GM13977 (cell line): ENCODE results near the gene LASP1NB.

ENCODE experiments used
- DNase-seq: peaks from one replicate; pipeline ENCODE4 v3.0.0; 2012; ENCODE audit warnings: low spot score
- CTCF ChIP-seq: IDR thresholded peaks from 2 replicates; pipeline ENCODE4 v1.5.1; 2012; ENCODE audit warnings: mild to moderate bottlenecking, control low read depth; ENCODE audit not compliant: insufficient read depth; ENCODE audit errors: extremely low read depth, missing control alignments
- in situ Hi-C: fragments of 300-500 bp; cut with MboI; formaldehyde crosslinking; loops from one replicate; pipeline ENCODE4 v1.12.0; 2022; ENCODE audit warnings: low sequenced_read_pairs, low pct_unique_long_range_greater_than_20kb, mixed read lengths, inconsistent platforms; ENCODE audit not compliant: unreplicated experiment

LASP1NB gene

DNA sequence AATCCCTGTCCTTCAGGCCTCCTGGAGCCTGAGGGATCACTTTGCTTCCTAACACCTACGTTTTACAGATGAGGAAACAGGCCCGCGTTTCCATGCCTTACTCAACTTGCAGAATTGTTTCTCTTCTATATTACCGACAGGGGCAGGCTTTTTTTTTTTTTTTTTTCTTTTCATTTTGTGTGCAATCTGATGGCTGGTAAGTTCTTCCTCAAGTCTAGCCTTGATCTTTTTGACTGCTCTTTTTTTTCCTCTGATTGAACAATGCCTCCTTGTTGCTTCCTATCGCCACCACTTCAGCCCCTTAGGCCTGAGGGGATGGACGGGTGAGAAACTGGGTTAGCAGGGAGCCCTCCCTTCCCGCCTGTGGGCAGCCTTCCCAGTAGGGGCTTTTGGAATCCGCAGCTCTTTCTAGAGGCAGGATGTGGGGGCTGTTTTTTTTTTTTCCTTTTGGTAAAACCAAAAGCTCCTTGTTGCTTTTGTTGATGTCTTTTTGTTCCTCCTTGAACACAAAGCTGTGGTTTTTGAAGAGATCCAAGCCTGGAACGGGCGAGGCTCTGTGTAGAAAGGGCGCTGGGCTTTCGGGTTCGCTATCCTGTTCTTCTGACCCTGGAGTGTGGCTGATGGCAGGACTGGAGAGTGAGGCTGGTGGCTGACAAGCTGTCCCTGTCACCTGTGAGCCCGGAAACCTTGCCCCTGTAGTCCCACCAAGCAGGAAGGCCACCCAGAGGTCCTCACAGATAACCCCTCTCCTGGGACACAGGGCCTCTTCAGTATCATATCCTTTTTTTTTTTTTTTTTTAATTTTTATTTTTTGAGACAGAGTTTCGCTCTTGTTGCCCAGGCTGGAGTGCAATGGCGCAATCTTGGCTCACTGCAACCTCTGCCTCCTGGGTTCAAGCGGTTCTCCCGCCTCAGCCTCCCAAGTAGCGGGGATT, 41.6 kb upstream of the LASP1NB start:
- in situ Hi-C loops = no loop called here
- DNase-seq = no peak
- no peak for TF ChIP-seq CTCF

DNA sequence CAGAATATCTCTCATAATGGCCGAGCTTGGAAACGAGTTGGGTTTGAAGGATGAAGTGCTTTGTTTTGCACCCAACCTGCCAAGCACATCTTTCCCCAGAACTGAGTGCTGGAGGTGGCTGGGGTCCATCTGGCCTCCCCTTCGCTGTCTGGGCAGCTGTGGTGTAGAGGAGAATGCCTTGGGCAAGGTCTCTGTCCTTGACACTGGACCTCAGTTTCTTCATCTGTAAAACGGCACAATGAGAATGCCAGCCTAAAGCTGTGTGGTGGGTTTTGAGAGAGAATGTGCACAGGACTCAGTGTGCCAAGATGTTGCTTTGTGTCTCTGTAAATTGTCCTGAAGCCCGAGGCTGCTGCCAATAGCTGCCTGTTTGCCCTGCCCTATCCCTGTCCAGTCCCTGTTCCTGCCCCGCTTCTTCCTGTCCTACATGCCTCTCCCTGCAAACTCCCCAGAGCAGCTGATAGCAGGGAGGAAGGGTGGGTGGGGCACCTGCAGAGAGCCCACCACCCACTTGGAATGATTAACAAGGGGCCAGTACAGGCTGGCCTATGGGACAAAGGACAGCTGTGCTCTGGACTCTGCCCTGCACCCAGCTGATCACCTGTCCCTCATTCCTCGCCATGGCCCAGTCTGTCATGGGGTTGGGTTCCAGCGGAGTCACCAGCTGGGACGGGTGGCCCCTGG, 40.2 kb upstream of the LASP1NB start:
- in situ Hi-C loops = no loop called here
- no peak for DNase-seq

DNA sequence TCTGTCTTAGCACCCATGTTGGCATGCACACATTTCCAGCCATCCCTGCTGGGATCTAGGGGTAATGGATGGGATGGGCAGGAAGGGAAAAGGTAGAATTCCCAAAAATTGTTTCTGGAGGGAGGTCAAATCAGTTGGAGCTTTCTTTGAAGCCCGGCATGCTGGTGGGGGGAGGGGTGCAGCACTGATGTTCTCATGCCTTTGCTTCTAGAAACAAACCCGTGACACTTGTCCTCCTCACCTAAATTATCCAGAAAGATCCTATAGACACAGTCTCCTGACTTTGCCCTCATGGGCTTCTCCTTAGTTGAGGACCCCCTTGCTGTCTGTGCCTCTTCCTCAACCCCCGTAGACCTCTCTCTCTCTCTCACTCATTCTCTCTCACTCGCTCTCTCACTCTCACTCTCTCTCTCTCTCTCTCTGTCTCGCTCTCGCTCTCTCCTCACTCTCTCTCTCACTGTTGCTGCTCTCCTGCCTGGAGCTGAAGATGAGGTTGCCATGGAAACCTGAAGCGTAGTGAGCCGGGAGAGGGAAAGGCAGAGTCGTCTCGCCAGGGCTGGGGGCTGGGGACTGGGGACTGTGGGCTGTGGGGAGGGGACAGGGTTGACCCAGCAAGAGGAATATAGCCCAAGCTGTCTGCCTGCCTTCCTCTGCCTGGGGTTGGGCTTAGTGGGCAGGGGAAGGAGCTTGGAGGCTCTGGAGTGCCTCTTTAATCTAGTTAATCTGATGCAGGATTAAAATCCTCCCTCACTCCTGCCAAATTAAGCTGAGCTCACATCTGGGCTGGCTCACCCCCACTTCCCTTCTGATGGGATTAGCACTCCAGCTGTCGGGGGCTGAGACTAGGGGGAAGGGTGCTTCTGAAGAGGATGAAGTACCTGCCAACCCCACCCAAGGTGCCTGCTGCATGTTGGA, 39.4 kb upstream of the LASP1NB start:
- in situ Hi-C loops = no loop called here
- no peak for TF ChIP-seq CTCF
- DNase-seq = no peak

More for the DNA sequence above, 40.2 kb upstream of the LASP1NB start:
- TF ChIP-seq CTCF = no peak

DNA sequence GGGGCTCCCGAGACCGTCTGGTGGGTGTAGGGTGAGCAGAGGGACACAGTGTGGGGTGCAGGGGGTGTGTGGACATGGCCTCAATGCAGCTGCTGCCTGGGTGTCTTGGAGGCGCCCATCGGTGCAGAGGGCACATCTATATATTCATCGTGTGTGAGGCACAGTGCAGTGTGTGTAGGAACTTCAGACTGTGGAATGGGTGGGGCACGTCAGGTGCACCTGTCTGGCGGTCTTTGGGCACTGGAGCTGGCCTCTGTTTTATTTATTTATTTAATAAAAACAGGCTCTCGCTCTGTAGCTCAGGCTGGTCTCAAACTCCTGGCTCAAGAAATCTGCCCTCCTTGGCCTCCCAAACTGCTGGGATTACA, 38.8 kb upstream of the LASP1NB start:
- in situ Hi-C loops = no loop called here
- no peak for TF ChIP-seq CTCF
- DNase-seq = no peak

DNA sequence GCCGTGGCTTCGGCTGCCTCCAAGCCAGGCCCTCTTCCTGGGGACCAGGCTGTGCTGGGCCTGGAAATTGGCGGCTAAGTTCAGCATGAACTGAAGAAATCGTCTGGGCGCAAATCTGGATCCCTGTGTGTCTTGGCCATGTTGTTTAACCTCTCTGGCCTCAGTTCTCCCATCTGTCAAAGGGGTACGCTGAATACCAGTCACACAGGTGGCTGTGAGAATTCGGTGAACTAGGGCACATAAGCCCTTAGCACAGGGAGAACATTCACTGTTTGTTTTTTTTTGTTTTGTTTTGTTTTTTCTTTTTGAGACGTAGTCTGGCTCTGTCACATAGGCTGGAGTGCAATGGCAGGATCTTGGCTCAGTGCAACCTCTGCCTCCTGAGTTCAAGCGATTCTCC, 36.6 kb upstream of the LASP1NB start:
- no peak for TF ChIP-seq CTCF
- DNase-seq = no peak
- in situ Hi-C loops = no loop called here

DNA sequence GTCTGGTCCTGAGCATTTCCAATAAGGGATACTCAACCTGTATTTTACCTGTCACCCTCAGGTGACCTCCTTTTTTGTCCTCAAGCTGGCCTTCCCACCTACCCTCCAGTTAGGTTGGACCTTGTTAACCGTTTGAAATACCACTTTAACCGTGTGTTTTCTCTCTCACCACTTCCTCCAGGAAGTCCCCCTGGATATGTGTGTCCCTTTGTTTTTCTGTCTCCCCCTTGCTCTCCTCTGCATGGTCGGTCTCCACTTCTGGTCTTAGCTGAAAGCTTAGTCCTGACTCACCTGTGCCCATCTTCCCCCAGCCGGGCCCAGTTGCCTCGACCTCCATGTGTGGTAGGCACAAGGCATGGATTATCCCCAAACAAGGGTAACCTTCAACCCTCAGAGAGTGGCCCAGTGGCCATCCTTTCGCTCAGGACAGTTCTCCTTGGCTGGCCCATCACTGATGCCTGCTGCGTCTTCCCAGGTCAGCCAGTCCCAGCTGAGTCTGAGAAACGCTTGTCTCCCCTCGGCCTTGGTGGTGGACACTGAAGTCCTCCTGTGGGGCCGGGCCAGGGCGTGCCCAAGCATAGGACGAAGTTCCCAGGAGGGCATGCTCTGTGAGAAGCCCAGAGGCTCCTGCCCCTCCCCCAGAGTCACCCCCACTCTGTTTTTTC, 35.5 kb upstream of the LASP1NB start:
- TF ChIP-seq CTCF = no peak
- DNase-seq = no peak
- in situ Hi-C loops = no loop called here
